Adrenal gland (tissue), 12 donors: ENCODE data around the gene CEP95. TPM values are rescaled to one million over a fixed set of nuclear protein-coding genes. Genes with fewer than 3 reads are reported as not detected.

Source experiments
- DNase-seq, 7 donors: peaks; one replicate each; pipeline ENCODE4 v3.0.0-alpha.2; 2019 to 2020
- H3K27ac ChIP-seq, 5 donors: fragments of 200-600 bp; sonication (generic) in 4 of 5; 1 replicate in 3 of 5; 2 replicates in 2 of 5; pipeline versions ENCODE4 v1.5.1 to v1.8.0; 2016 to 2020; ENCODE audit warnings: mild to moderate bottlenecking in 1 of 5
- H3K27me3 ChIP-seq: fragments of 200-600 bp; 2 replicates; pipeline ENCODE4 v1.8.0; 2021
- H3K36me3 ChIP-seq, 2 donors: fragments of 200-600 bp; replicated peaks in 1 of 2; 1 replicate in 1 of 2; 2 replicates in 1 of 2; pipeline versions ENCODE4 v1.5.1 to v1.8.0; 2018 to 2022
- H3K4me1 ChIP-seq, 2 donors: fragments of 200-600 bp; replicated peaks in 1 of 2; 1 replicate in 1 of 2; 2 replicates in 1 of 2; pipeline versions ENCODE4 v1.5.1 to v1.8.0; 2018 to 2021
- H3K4me3 ChIP-seq, 4 donors: fragments of 200-600 bp; sonication (generic) in 3 of 4; one replicate each; pipeline ENCODE4 v1.5.1; 2016 to 2018
- H3K9me3 ChIP-seq, 3 donors: fragments of 200-600 bp; sonication (generic) in 1 of 3; replicated peaks in 1 of 3; 1 replicate in 2 of 3; 2 replicates in 1 of 3; pipeline versions ENCODE4 v1.5.1 to v1.8.0; 2016 to 2021
- CTCF ChIP-seq, 6 experiments: fragments of 450-650 bp in 4 of 6; fragments of 200-600 bp in 2 of 6; sonication (generic) in 1 of 6; IDR thresholded peaks; 1 replicate in 5 of 6; 2 replicates in 1 of 6; pipeline versions ENCODE4 v1.5.1 to v1.8.0; 2016 to 2021; ENCODE audit warnings: antibody characterized with exemption in 6 of 6, mild to moderate bottlenecking in 2 of 6, moderate library complexity in 1 of 6
- POLR2A ChIP-seq, 2 donors: fragments of 450-650 bp; IDR thresholded peaks; one replicate each; pipeline ENCODE4 v1.6.1; 2017; ENCODE audit warnings: antibody characterized with exemption in 2 of 2, mild to moderate bottlenecking in 2 of 2, moderate library complexity in 1 of 2
- WGBS, 4 donors: extraction: QIAGEN DNeasy Blood & Tissue Kit in 2 of 4; methylation state at CpG; one replicate each; pipeline versions ENCODE4 v1.1.5 to v1.1.7; 2013 to 2017; 5-methylcytosine and 5-hydroxymethylcytosine counted together
- intact Hi-C, 2 donors: fragments of 100-400 bp; cut with DNase I; formaldehyde crosslinking; loops; one replicate each; pipeline versions ENCODE4 v1.14.1 to v1.15.0; 2022 to 2023
- polyA plus RNA-seq, 3 donors: library from polyadenylated mRNA; stranded (reverse); fragments of 200-250 nt in 2 of 3; fragments of 350-450 nt in 1 of 3; fragmentation: Illumina TruSeq in 1 of 3; extraction: RNeasy Lipid Tissue Mini Kit (QIAGEN cat#74804) in 1 of 3; gene quantifications; one replicate each; pipeline ENCODE4 v1.2.3, GENCODE V29; 2013 to 2014
- total RNA-seq, 9 donors: library from RNA; depleted of rRNA in 4 of 9; stranded (reverse); fragments of >200 nt in 4 of 9; fragments of 120-200 nt in 1 of 9; fragmentation: NEBNext Ultra II Directional in 1 of 9; extraction: Animal tissue kit (Norgen Biotek cat#: 25700) in 1 of 9; gene quantifications; one replicate each; pipeline versions ENCODE4 v1.1.0 to v1.2.4, GENCODE V29; 2013 to 2023
- donor health status: healthy with polysubstance abuse.
- donor health status: Bipolar disorder and iron deficiency.
- donor health status: DM: yes; HTN: yes; CAD: no.
- donor health status: DM: no; HTN: no; CAD: no.
- donor health status: DM: no; HTN: no; CAD: no.
- donor health status: DM: yes; HTN: yes; CAD: no.

CEP95 gene
- total and polyA plus RNA-seq, 12 donors = 7.7 to 114 (median 22.0) TPM

- Histone ChIP-seq H3K4me3 (peak overlapping the region; percentile 74 to 97 (median 92)), H3K27ac (peak overlapping the region; percentile 100), H3K9me3 (no peaks in the 10 kb centered on the region), H3K36me3 (peaks cover 0 to 49% of the 10 kb centered on the region in 2 donors), H3K27me3 (no peaks in the 10 kb centered on the region), H3K4me1 (peaks cover 40 to 59% of the 10 kb centered on the region in 2 donors)
- DNase-seq = peak; percentile 91 to 94 (median 92)
- 0 to 1% (median 0%) methylated on average over 31 to 76 of the region's 76 CpGs for WGBS, 4 donors
- intact Hi-C loops = no loop called here
- TF ChIP-seq CTCF (IDR thresholded peaks at IDR 0.05) (no peak), POLR2A (IDR thresholded peaks at IDR 0.05) (peak; percentile 61 to 81)
Observed at GRCh38 chr17:64505340-64506200, 1.2 kb upstream of the CEP95 start.

- 0 to 1% (median 0%) methylated on average over 6 to 31 of the region's 31 CpGs for WGBS, 4 donors
- H3K4me3 ChIP-seq = peak within 1 kb of the TSS; percentile 74 to 97 (median 92)
- TF ChIP-seq POLR2A (IDR thresholded peaks at IDR 0.05) = peak; percentile 99
- no peak for TF ChIP-seq CTCF (IDR thresholded peaks at IDR 0.05)
- peaks cover 36 to 53% of the 10 kb centered on the region in 2 donors for H3K4me1 ChIP-seq
- H3K9me3 ChIP-seq = no peaks in the 10 kb centered on the region
- DNase-seq = peak; percentile 97 to 99 (median 98)
- intact Hi-C loops = no loop called here
- no peaks in the 10 kb centered on the region for H3K27me3 ChIP-seq
- peaks cover 0 to 49% of the 10 kb centered on the region in 2 donors for H3K36me3 ChIP-seq
- peak within 1 kb of the TSS; percentile 100 for H3K27ac ChIP-seq
Observed at GRCh38 chr17:64506201-64506575, 589 bp upstream of the CEP95 start, which contains the start of gene DDX5. TSS of gene DDX5 (minus strand) at chr17:64506289. CDS start at chr17:64506119, 170 bp downstream.

- H3K4me3 ChIP-seq = peak overlapping the region; percentile 52 to 95 (median 82)
- peak in 5 of 7 donors; percentile 49 to 73 (median 56) for DNase-seq
- peaks cover 24 to 41% of the 10 kb centered on the region in 2 donors for H3K4me1 ChIP-seq
- TF ChIP-seq CTCF (IDR thresholded peaks at IDR 0.05) (peak in 5 of 6 experiments; percentile 32 to 53 (median 39)), POLR2A (IDR thresholded peaks at IDR 0.05) (no peak)
- H3K36me3 ChIP-seq = peaks cover 0 to 49% of the 10 kb centered on the region in 2 donors
- WGBS, 4 donors = 0% methylated on average over 13 of the region's 13 CpGs
- H3K9me3 ChIP-seq = no peaks in the 10 kb centered on the region
- intact Hi-C loops = no loop called here
- no peaks in the 10 kb centered on the region for H3K27me3 ChIP-seq
- H3K27ac ChIP-seq = peak overlapping the region; percentile 100
Observed at GRCh38 chr17:64507413-64507782, 621 bp downstream of the CEP95 start.

- H3K27me3 ChIP-seq = no peaks in the 10 kb centered on the region
- H3K4me1 ChIP-seq = peaks cover 19 to 28% of the 10 kb centered on the region in 2 donors
- H3K4me3 ChIP-seq = peak overlapping the region in 1 of 4 donors; percentile 90
- no peaks in the 10 kb centered on the region for H3K9me3 ChIP-seq
- intact Hi-C loops = no loop called here
- no peak for DNase-seq
- WGBS, 4 donors = 60 to 76% (median 71%) methylated on average over 2 of the region's 2 CpGs
- no peak for TF ChIP-seq CTCF (IDR thresholded peaks at IDR 0.05)
- TF ChIP-seq POLR2A (IDR thresholded peaks at IDR 0.05) = no peak
- H3K27ac ChIP-seq = no peak overlapping the region
- H3K36me3 ChIP-seq = peaks cover 0 to 37% of the 10 kb centered on the region in 2 donors
Observed at GRCh38 chr17:64508683-64509082, 1.9 kb downstream of the CEP95 start.
